ENCODE results near the gene OR4M1. TPM values are rescaled to one million over a fixed set of nuclear protein-coding genes. Genes with fewer than 3 reads are reported as not detected.
"Not testable (repeated sequence)": the region's sequence is repeated elsewhere in the genome, so short reads cannot be mapped to it uniquely, and the experiment has no call there.

OR4M1 gene
- total RNA-seq, 3 donors from 2014 or later = not detected

- Histone ChIP-seq H3K27ac (no peak overlapping the region), H3K9me3 (peaks cover 6 to 13% of the 10 kb centered on the region in 2 donors), H3K36me3 (no peaks in the 10 kb centered on the region), H3K27me3 (no peaks in the 10 kb centered on the region), H3K4me1 (no peaks in the 10 kb centered on the region), H3K4me3 (no peak overlapping the region)
- no peak for DNase-seq (ENCODE audit: low spot score in 2 of 2)
- intact Hi-C loops (cut with DNase I; ENCODE audit: low total_unique reads) = no loop called here
- no peak for TF ChIP-seq POLR2AphosphoS5 (IDR thresholded peaks at IDR 0.05)
- no peak for TF ChIP-seq POLR2A (IDR thresholded peaks at IDR 0.05)
- TF ChIP-seq, protein P1, sequence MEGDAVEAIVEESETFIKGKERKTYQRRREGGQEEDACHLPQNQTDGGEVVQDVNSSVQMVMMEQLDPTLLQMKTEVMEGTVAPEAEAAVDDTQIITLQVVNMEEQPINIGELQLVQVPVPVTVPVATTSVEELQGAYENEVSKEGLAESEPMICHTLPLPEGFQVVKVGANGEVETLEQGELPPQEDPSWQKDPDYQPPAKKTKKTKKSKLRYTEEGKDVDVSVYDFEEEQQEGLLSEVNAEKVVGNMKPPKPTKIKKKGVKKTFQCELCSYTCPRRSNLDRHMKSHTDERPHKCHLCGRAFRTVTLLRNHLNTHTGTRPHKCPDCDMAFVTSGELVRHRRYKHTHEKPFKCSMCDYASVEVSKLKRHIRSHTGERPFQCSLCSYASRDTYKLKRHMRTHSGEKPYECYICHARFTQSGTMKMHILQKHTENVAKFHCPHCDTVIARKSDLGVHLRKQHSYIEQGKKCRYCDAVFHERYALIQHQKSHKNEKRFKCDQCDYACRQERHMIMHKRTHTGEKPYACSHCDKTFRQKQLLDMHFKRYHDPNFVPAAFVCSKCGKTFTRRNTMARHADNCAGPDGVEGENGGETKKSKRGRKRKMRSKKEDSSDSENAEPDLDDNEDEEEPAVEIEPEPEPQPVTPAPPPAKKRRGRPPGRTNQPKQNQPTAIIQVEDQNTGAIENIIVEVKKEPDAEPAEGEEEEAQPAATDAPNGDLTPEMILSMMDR (IDR thresholded peaks at IDR 0.05) = no peak
These were observed 1.3 kb upstream of the OR4M1 start for GRCh38 chr14:19771895-19772430.

DNA sequence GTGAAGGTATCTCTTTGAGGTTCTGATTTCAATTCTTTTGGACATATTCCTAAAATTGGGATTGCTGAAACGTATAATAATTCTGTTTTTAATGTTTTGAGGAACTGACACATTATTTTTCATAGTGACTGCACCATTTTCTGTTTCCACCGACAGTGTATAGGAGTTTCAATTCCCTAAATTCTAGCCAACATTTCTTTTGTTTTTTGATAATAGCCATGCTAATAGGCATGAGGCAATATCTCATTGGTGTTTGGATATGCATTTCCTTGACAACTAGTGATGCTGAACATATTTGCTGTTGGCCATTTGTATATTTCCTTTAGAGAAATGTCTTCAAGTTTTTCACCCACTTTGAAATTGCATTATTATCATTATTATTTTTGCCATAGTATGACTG, 850 bp upstream of the OR4M1 start:
- H3K4me3 ChIP-seq; H3K36me3 ChIP-seq; intact Hi-C loops (cut with DNase I; ENCODE audit: low total_unique reads); H3K27ac ChIP-seq; DNase-seq (ENCODE audit: low spot score in 2 of 2); H3K27me3 ChIP-seq; H3K4me1 ChIP-seq: not testable (repeated sequence)
- peaks cover 6 to 13% of the 10 kb centered on the region in 2 donors for H3K9me3 ChIP-seq

- Histone ChIP-seq H3K4me3 (no peak overlapping the region), H3K36me3 (no peaks in the 10 kb centered on the region), H3K27ac (no peak overlapping the region), H3K4me1 (no peaks in the 10 kb centered on the region), H3K27me3 (no peaks in the 10 kb centered on the region), H3K9me3 (peaks cover 6 to 13% of the 10 kb centered on the region in 2 donors)
- intact Hi-C loops (cut with DNase I; ENCODE audit: low total_unique reads) = no loop called here
- no peak for DNase-seq (ENCODE audit: low spot score in 2 of 2)
- TF ChIP-seq POLR2A (IDR thresholded peaks at IDR 0.05) (no peak), POLR2AphosphoS5 (IDR thresholded peaks at IDR 0.05) (no peak)
- TF ChIP-seq, protein P1 (IDR thresholded peaks at IDR 0.05) = no peak
These were observed 2.3 kb downstream of the OR4M1 start for GRCh38 chr14:19775587-19775986.

- intact Hi-C loops (cut with DNase I; ENCODE audit: low total_unique reads); H3K36me3 ChIP-seq; H3K4me1 ChIP-seq; H3K4me3 ChIP-seq; DNase-seq (ENCODE audit: low spot score in 2 of 2); H3K9me3 ChIP-seq; H3K27me3 ChIP-seq; H3K27ac ChIP-seq: not testable (repeated sequence)
These were observed 12.5 kb downstream of the OR4M1 start for GRCh38 chr14:19785848-19786247.

GRCh38 chr14:19787318-19787717, 14.0 kb downstream of the OR4M1 start:
- H3K9me3 ChIP-seq; H3K27ac ChIP-seq; H3K27me3 ChIP-seq; DNase-seq (ENCODE audit: low spot score in 2 of 2); H3K36me3 ChIP-seq; H3K4me3 ChIP-seq; H3K4me1 ChIP-seq; intact Hi-C loops (cut with DNase I; ENCODE audit: low total_unique reads): not testable (repeated sequence)

DNA sequence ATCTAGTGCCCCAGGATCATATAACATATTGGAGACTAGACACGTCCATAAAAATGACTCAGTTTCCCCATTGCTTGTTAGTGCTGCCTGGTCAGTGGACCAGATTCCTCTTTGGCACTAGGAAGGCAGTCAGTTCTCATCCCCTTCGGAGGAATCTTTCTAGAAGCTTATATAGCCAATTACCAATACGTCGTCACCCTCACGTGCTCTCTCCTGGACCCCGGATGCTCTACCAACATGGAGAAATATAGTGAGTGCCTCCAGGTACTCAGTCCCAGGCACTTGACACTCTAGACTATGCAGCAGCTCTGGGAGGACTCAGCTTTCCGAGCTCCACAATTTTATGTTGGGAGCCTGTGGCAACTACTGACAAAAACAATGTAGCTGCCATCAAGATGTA, 14.8 kb downstream of the OR4M1 start:
- H3K27ac ChIP-seq; intact Hi-C loops (cut with DNase I; ENCODE audit: low total_unique reads); H3K36me3 ChIP-seq; DNase-seq (ENCODE audit: low spot score in 2 of 2); H3K4me1 ChIP-seq; H3K9me3 ChIP-seq; H3K27me3 ChIP-seq; H3K4me3 ChIP-seq: not testable (repeated sequence)

DNA sequence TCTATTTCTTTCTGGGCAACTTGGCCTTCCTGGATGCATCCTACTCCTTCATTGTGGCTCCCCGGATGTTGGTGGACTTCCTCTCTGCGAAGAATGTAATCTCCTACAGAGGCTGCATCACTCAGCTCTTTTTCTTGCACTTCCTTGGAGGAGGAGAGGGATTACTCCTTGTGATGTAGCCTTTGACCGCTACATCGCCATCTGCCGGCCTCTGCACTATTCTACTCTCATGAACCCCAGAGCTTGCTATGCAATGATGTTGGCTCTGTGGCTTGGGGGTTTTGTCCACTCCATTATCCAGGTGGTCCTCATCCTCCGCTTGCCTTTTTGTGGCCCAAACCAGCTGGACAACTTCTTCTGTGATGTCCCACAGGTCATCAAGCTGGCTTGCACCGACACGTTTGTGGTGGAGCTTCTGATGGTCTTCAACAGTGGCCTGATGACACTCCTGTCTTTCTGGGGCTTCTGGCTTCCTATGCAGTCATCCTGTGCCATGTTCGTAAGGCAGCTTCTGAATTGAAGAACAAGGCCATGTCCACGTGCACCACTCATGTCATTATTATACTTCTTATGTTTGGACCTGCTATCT, 23.3 kb downstream of the OR4M1 start:
- H3K4me3 ChIP-seq; H3K36me3 ChIP-seq; intact Hi-C loops (cut with DNase I; ENCODE audit: low total_unique reads); H3K27me3 ChIP-seq; DNase-seq (ENCODE audit: low spot score in 2 of 2); H3K27ac ChIP-seq; H3K4me1 ChIP-seq; H3K9me3 ChIP-seq: not testable (repeated sequence)

DNA sequence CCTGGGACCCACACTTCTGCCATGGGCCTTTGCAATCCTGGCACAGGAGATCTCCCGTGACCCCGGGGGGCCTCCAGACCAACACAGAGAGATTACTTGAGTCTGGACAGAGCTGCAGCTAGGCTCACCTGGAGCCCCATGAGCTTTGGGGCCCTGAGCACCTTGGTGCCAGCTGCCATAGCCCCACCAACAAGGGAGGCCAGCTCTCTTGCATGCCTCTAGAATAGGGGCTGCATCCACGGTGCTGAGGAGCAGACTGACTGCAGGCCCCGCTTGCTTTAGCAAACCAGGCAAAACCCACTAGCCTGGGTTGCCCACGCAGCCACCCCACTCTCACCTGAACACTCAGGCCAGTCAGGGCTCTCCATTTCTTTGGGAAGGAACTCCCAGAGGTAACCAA, 26.6 kb downstream of the OR4M1 start:
- no peak overlapping the region for H3K27ac ChIP-seq
- no peak for DNase-seq (ENCODE audit: low spot score in 2 of 2)
- H3K36me3 ChIP-seq = no peaks in the 10 kb centered on the region
- no peak overlapping the region for H3K4me3 ChIP-seq
- H3K4me1 ChIP-seq = no peaks in the 10 kb centered on the region
- H3K27me3 ChIP-seq = no peaks in the 10 kb centered on the region
- TF ChIP-seq, protein P1 (IDR thresholded peaks at IDR 0.05) = no peak
- no peak for TF ChIP-seq POLR2A (IDR thresholded peaks at IDR 0.05)
- no peak for TF ChIP-seq POLR2AphosphoS5 (IDR thresholded peaks at IDR 0.05)
- peaks cover 0 to 12% of the 10 kb centered on the region in 2 donors for H3K9me3 ChIP-seq
- intact Hi-C loops (cut with DNase I; ENCODE audit: low total_unique reads) = no loop called here

Measured in breast epithelium (tissue), 4 donors.